ENCODE measurements around the gene VCP. TPM values are rescaled to one million over a fixed set of nuclear protein-coding genes. Genes with fewer than 3 reads are reported as not detected.

Gene VCP
- total RNA-seq, 2 donors from 2014 or later = 150 to 157 TPM

- no peak for DNase-seq (ENCODE audit: low spot score)
- H3K27ac ChIP-seq = no peak overlapping the region
- H3K4me3 ChIP-seq = no peak overlapping the region
Observed at GRCh38 chr9:35060548-35061207, 11.7 kb downstream of the VCP start.

GRCh38 chr9:35059438-35059837 is 13.0 kb downstream of the VCP start:
- DNase-seq (ENCODE audit: low spot score) = no peak
- no peak for TF ChIP-seq CTCF (IDR thresholded peaks at IDR 0.05)

More at GRCh38 chr9:35060548-35061207, 11.7 kb downstream of the VCP start:
- no peak for TF ChIP-seq CTCF (IDR thresholded peaks at IDR 0.05)
- no peaks in the 10 kb centered on the region for H3K4me1 ChIP-seq
- H3K36me3 ChIP-seq = peaks cover 100% of the 10 kb centered on the region
- no peaks in the 10 kb centered on the region for H3K27me3 ChIP-seq
- H3K9me3 ChIP-seq = no peaks in the 10 kb centered on the region

GRCh38 chr9:35057271-35057620 is 15.2 kb downstream of the VCP start:
- Histone ChIP-seq H3K4me1 (no peaks in the 10 kb centered on the region), H3K9me3 (no peaks in the 10 kb centered on the region), H3K4me3 (no peak overlapping the region), H3K27ac (no peak overlapping the region), H3K36me3 (peaks cover 75% of the 10 kb centered on the region), H3K27me3 (no peaks in the 10 kb centered on the region)
- TF ChIP-seq CTCF (IDR thresholded peaks at IDR 0.05) = no peak
- no peak for DNase-seq (ENCODE audit: low spot score)

More at GRCh38 chr9:35059438-35059837, 13.0 kb downstream of the VCP start:
- Histone ChIP-seq H3K9me3 (no peaks in the 10 kb centered on the region), H3K36me3 (peaks cover 94% of the 10 kb centered on the region), H3K4me3 (no peak overlapping the region), H3K27ac (no peak overlapping the region), H3K27me3 (no peaks in the 10 kb centered on the region), H3K4me1 (no peaks in the 10 kb centered on the region)

- no peaks in the 10 kb centered on the region for H3K27me3 ChIP-seq
- H3K27ac ChIP-seq = no peak overlapping the region
- no peak overlapping the region for H3K4me3 ChIP-seq
- H3K36me3 ChIP-seq = peaks cover 73% of the 10 kb centered on the region
- TF ChIP-seq CTCF (IDR thresholded peaks at IDR 0.05) = no peak
- H3K4me1 ChIP-seq = no peaks in the 10 kb centered on the region
- H3K9me3 ChIP-seq = no peaks in the 10 kb centered on the region
- no peak for DNase-seq (ENCODE audit: low spot score)
Observed at GRCh38 chr9:35056571-35057270, 15.7 kb downstream of the VCP start.

- peaks cover 56% of the 10 kb centered on the region for H3K36me3 ChIP-seq
- no peak for TF ChIP-seq CTCF (IDR thresholded peaks at IDR 0.05)
Observed at GRCh38 chr9:35054871-35055644, 17.4 kb downstream of the VCP start.

More at GRCh38 chr9:35054871-35055644, 17.4 kb downstream of the VCP start:
- H3K27me3 ChIP-seq = no peaks in the 10 kb centered on the region
- H3K9me3 ChIP-seq = no peaks in the 10 kb centered on the region
- peaks cover 0 to 9% of the 10 kb centered on the region in 2 donors for H3K4me1 ChIP-seq
- no peak for DNase-seq (ENCODE audit: low spot score)
- no peak overlapping the region for H3K4me3 ChIP-seq
- no peak overlapping the region for H3K27ac ChIP-seq
